Skeletal muscle tissue (tissue), 4 donors: ENCODE results near the gene AGBL1. TPM values are rescaled to one million over a fixed set of nuclear protein-coding genes. Genes with fewer than 3 reads are reported as not detected.

Source experiments
- H3K27ac ChIP-seq: one replicate; pipeline ENCODE4 v1.7.0; 2013; ENCODE audit warnings: mild to moderate bottlenecking, low read depth, low read length, inconsistent platforms
- H3K27me3 ChIP-seq, 3 donors: one replicate each; pipeline ENCODE4 v1.7.0; 2013; ENCODE audit warnings: low read length in 3 of 3; ENCODE audit not compliant: control insufficient read depth in 3 of 3, insufficient read depth in 3 of 3
- H3K36me3 ChIP-seq, 3 donors: one replicate each; pipeline ENCODE4 v1.7.0; 2013; ENCODE audit warnings: low read length in 3 of 3; ENCODE audit not compliant: control insufficient read depth in 3 of 3, insufficient read depth in 3 of 3
- H3K4me1 ChIP-seq, 3 donors: one replicate each; pipeline ENCODE4 v1.7.0; 2013; ENCODE audit warnings: low read length in 3 of 3, mild to moderate bottlenecking in 3 of 3; ENCODE audit not compliant: control insufficient read depth in 3 of 3, insufficient read depth in 3 of 3
- H3K4me3 ChIP-seq, 3 donors: one replicate each; pipeline ENCODE4 v1.7.0; 2013; ENCODE audit warnings: low read length in 3 of 3
- H3K9ac ChIP-seq, 3 donors: one replicate each; pipeline ENCODE4 v1.7.0; 2013; ENCODE audit warnings: low read length in 3 of 3, mild to moderate bottlenecking in 3 of 3, moderate library complexity in 2 of 3, low read depth in 1 of 3
- H3K9me3 ChIP-seq, 3 donors: one replicate each; pipeline ENCODE4 v1.7.0; 2013; ENCODE audit warnings: low read length in 3 of 3; ENCODE audit not compliant: control insufficient read depth in 3 of 3
- total RNA-seq: library from RNA; depleted of rRNA; stranded (reverse); fragments of >200 nt; gene quantifications from one replicate; pipeline ENCODE4 v1.2.3, GENCODE V29; 2014
- donor health status: Osteomylitis.

AGBL1 gene
- total RNA-seq, 1 donor from 2014 or later: 31.3 TPM

DNA sequence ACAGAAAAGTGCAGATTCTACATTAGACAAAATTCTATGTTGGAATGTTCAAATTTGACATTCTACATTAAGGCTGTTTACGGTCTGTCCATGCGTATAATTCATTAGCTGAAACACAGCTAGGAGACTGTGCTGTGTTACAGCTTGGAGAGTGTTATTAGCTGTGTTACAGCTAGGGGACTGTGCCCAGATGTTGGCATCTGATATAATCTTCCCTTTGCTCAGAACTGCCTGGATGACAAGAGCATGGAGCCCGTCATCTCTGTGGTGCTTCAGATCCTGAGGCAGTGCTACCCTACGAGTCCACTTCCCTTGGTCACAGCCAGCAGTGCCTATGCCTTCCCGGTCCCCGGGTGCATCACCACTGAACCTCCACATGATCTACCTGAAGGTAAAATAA is 177.0 kb downstream of the AGBL1 start:
- no peaks in the 10 kb centered on the region for H3K27me3 ChIP-seq
- H3K9ac ChIP-seq: no peak overlapping the region
- H3K4me3 ChIP-seq: no peak overlapping the region
- H3K4me1 ChIP-seq: no peaks in the 10 kb centered on the region
- H3K9me3 ChIP-seq: no peaks in the 10 kb centered on the region
- peaks cover 0 to 20% (median 18%) of the 10 kb centered on the region in 3 donors for H3K36me3 ChIP-seq
- H3K27ac ChIP-seq: no peak overlapping the region

DNA sequence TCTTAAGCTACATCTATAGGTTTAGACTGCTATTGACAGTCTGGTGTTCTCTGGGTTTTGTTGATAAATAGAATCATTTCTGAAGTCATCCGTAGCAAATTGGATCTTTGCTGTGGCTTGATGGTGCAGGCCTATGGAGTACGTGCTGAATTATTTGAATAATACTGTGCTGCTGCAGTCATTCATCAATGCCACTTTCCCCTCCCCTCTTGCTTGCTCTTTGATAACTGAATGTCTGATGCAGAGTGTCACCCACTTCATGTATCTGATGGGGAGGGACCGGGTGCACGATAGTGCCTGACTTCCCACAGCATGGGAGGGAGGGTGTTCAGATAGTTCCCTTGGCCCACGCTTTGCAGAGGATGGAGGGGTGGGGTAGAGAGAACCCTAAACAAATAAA is 179.9 kb downstream of the AGBL1 start:
- Histone ChIP-seq H3K4me3 (no peak overlapping the region), H3K36me3 (peaks cover 7 to 29% (median 22%) of the 10 kb centered on the region in 3 donors), H3K9ac (no peak overlapping the region), H3K27ac (no peak overlapping the region), H3K9me3 (no peaks in the 10 kb centered on the region), H3K27me3 (no peaks in the 10 kb centered on the region), H3K4me1 (no peaks in the 10 kb centered on the region)

DNA sequence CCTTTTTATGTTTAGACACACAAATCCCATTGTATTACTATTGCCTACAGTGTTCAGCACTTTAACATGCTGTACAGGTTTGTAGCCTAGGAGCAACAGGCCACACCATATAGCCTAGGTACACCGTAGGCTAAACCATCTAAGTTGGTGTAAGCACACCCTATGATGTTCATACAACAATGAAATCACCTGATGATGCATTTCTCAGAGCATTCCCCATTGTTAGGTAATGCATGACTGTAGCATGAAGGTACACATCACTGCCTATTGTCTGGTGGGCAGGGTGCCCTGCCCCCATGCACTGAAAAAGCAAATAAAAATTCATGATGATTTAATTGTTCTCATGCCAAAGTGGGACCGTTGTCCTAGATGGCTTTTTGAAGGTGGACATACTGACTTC is 183.6 kb downstream of the AGBL1 start:
- peaks cover 10 to 42% (median 23%) of the 10 kb centered on the region in 3 donors for H3K36me3 ChIP-seq
- no peaks in the 10 kb centered on the region for H3K27me3 ChIP-seq
- no peaks in the 10 kb centered on the region for H3K9me3 ChIP-seq
- no peak overlapping the region for H3K9ac ChIP-seq
- H3K27ac ChIP-seq: no peak overlapping the region
- H3K4me1 ChIP-seq: no peaks in the 10 kb centered on the region
- no peak overlapping the region for H3K4me3 ChIP-seq

DNA sequence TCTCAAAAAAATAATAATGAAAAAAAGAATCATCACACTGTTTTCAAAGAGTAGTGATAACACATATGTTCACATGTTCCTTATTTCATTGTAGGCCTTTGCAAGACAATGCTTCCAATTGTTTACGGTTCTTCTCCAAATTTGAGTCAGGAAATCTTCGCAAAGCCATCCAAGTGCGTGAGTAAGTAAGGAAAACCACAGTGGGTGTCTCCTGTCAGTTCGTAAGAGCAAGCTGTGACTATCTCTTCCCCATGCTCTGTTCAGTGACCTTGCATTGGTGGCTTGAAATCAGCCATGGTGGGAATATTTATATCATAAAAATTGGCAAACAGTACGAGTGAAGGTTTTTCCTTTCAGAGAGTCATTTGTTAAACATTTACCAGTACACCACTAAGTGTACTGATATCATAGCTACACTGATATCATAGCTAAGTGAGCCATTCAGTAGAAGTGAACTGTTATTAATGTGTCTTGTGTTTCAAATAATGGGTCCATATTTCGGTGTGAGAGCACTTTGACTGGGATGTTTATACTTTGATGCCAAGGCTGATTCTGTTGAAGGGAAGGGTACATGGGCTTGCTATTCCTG is 187.3 kb downstream of the AGBL1 start:
- H3K4me1 ChIP-seq: no peaks in the 10 kb centered on the region
- no peak overlapping the region for H3K27ac ChIP-seq
- peaks cover 15 to 30% (median 21%) of the 10 kb centered on the region in 3 donors for H3K36me3 ChIP-seq
- no peak overlapping the region for H3K4me3 ChIP-seq
- H3K9me3 ChIP-seq: no peaks in the 10 kb centered on the region
- H3K27me3 ChIP-seq: no peaks in the 10 kb centered on the region
- no peak overlapping the region for H3K9ac ChIP-seq

DNA sequence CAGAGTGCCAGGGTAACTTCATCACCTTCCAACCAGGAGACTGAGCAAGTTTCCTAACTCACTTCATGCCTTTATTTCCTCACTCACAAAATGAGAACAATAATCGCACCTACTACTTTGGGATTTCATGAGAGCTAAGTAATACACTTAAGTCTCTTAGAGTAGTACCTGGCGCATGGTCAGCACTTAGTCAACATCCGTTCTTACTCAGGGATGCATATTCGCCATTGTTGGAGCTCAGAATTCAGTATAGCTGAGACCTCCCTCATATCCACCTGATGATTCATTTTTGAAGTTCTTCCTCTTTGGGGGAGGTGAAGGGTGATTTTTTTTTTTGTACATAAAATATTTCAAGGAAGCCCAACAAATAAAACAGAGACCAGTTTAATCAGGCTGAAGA is 188.2 kb downstream of the AGBL1 start:
- Histone ChIP-seq H3K4me1 (no peaks in the 10 kb centered on the region), H3K9ac (no peak overlapping the region), H3K27ac (no peak overlapping the region), H3K36me3 (peaks cover 13 to 30% (median 17%) of the 10 kb centered on the region in 3 donors), H3K4me3 (no peak overlapping the region), H3K27me3 (no peaks in the 10 kb centered on the region), H3K9me3 (no peaks in the 10 kb centered on the region)

DNA sequence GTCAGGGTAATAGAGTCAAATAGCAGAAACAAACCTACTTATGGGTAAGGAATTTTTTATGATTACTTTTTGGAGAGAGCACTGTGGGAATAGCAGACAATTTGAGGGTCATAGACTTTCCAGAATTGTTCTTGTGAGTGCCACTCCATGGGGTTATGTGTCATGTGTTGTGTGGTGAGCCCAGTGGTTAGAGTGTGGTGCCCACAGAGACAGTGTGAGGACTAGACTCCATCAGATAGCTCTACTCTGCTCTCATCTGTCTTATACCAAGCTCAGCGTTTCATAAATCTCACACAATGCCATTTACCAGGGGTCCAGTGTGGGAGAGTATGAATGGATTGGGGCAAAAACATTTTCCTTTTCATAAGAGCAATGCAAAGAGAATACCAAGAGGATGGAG is 188.9 kb downstream of the AGBL1 start:
- Histone ChIP-seq H3K4me1 (no peaks in the 10 kb centered on the region), H3K4me3 (no peak overlapping the region), H3K9ac (no peak overlapping the region), H3K9me3 (no peaks in the 10 kb centered on the region), H3K36me3 (peaks cover 8 to 29% (median 13%) of the 10 kb centered on the region in 3 donors), H3K27me3 (no peaks in the 10 kb centered on the region), H3K27ac (no peak overlapping the region)

DNA sequence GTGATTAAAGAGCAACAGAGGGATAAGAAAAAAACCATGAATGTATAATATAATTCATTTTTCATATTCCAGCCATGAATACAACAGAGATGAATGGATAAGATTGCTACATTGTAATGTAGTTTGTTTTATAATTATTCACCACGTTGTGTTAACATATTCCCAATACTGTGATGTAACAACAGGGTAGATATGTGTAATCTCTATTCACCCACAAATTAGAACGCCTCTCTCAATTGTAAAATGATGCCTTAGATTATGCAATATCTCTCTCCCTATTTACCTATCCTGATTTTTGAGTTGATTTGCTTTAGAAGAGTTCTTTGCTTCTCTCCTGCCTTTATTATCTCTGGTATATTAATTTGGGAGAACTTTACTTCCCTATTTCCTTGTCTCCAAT is 193.6 kb downstream of the AGBL1 start:
- Histone ChIP-seq H3K27ac (no peak overlapping the region), H3K9me3 (no peaks in the 10 kb centered on the region), H3K9ac (no peak overlapping the region), H3K4me1 (no peaks in the 10 kb centered on the region), H3K4me3 (no peak overlapping the region), H3K36me3 (peaks cover 6 to 17% (median 13%) of the 10 kb centered on the region in 3 donors), H3K27me3 (no peaks in the 10 kb centered on the region)

DNA sequence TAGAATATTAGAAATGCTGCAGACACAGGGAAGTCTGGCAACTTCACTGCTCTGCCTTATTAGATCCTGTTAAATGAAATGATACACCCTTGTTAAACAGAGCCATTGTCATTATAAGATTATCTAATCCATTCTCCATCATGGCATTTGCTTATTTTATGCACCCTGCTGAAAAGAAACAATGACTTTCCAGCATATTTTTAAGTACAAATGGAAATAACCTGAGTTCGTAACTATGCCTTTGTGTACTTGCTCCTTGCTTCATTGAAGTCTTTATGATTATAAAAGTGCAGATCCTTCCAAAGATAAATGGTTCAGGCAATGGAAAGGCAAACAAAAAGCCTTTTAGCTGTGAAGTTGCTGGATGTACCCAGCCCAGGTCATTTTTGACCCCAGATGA is 195.7 kb downstream of the AGBL1 start:
- Histone ChIP-seq H3K4me1 (no peaks in the 10 kb centered on the region), H3K9ac (no peak overlapping the region), H3K27ac (no peak overlapping the region), H3K36me3 (peaks cover 2 to 20% (median 15%) of the 10 kb centered on the region in 3 donors), H3K27me3 (no peaks in the 10 kb centered on the region), H3K4me3 (no peak overlapping the region), H3K9me3 (no peaks in the 10 kb centered on the region)

DNA sequence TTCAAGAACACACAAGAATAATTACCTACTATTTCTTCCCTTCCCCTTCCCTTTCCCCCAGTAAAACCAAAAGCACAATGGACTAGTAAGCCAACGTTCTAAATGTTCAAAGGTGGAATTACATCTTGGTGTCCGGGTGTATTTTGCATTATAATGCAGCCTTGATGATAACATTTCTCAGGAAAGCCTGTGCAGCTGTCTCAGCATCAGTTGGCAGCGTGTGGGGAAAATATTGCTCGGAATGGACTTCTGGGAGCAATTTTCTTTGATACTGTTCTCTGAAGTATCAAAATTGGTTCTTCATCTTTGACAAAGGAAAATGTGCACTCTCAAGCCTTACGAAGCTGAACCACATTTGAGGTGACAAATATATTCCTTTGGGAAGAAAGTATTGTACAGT is 198.9 kb downstream of the AGBL1 start:
- Histone ChIP-seq H3K9me3 (no peaks in the 10 kb centered on the region), H3K4me3 (no peak overlapping the region), H3K36me3 (peaks cover 5 to 11% (median 11%) of the 10 kb centered on the region in 3 donors), H3K4me1 (no peaks in the 10 kb centered on the region), H3K9ac (no peak overlapping the region), H3K27me3 (no peaks in the 10 kb centered on the region), H3K27ac (no peak overlapping the region)

DNA sequence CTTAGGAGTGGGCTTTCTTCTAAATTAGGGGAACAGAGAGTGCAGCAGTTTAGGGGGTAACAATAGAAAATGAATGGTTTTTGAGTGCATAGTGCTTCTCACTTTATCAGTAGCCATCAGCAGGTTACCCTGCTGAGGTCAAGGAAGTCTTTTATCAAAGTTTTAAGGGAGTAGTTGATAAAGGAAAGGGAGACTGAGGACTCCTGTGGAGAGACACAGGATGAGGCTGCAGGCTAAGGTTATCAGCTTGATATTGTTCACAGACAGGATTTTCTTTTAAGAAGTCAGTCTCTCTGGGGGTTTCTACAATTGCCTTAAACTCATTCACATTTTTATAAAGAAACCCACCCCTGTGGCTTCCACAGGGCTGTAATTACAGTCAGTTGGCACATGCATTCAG is 205.0 kb downstream of the AGBL1 start:
- Histone ChIP-seq H3K36me3 (peaks cover 1 to 5% (median 3%) of the 10 kb centered on the region in 3 donors), H3K27ac (no peak overlapping the region), H3K27me3 (no peaks in the 10 kb centered on the region), H3K9ac (no peak overlapping the region), H3K9me3 (no peaks in the 10 kb centered on the region), H3K4me1 (no peaks in the 10 kb centered on the region), H3K4me3 (no peak overlapping the region)
